GM15510 (cell line): ENCODE results near the gene DPY19L1.

Experiments
- POLR2A ChIP-seq: IDR thresholded peaks from 3 replicates; pipeline ENCODE4 v1.6.1; 2011; ENCODE audit warnings: borderline replicate concordance; ENCODE audit not compliant: insufficient read length; ENCODE audit errors: extremely low read depth

DPY19L1 gene

DNA sequence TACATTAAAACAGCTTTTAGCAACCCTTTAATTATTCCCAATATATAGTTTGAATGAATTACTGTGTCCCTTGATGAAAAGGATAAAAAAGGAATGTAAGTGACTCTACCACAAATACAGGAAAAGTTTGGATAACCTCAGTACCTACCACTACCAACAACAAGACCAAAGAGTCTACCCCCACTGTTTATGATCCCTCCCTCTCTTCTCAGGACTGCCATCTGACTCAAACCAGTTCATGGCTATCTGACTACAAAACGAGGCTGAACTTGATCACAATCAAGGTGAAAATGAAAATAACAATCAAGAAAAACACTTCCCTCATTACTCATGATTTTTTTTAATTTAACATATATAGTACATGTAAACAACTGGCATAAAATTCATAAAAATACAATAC, 108.7 kb downstream of the DPY19L1 start:
- no peak for TF ChIP-seq POLR2A

- TF ChIP-seq POLR2A: no peak
Observed at GRCh38 chr7:34928052-34928451, 109.2 kb downstream of the DPY19L1 start.

DNA sequence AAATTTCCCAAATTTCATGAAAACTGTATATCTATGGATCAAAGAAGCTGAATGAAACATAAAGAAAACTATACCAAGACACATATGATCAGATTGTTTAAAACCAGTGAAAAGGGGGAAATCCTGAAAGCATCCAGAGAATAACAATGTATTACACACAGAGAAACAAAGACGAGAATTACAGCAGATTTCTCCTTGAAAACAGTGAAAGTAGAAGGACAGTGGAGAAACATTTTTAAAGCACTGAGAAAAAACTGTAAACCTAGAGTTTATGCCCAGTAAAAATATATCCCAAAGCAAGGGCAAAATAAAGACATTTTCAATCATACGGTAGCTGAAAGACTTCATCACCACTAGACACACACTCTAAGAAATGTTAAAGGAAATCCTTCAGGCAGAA, 121.0 kb downstream of the DPY19L1 start:
- TF ChIP-seq POLR2A: no peak

- TF ChIP-seq POLR2A: no peak
Observed at GRCh38 chr7:34912236-34912635, 125.0 kb downstream of the DPY19L1 start.

DNA sequence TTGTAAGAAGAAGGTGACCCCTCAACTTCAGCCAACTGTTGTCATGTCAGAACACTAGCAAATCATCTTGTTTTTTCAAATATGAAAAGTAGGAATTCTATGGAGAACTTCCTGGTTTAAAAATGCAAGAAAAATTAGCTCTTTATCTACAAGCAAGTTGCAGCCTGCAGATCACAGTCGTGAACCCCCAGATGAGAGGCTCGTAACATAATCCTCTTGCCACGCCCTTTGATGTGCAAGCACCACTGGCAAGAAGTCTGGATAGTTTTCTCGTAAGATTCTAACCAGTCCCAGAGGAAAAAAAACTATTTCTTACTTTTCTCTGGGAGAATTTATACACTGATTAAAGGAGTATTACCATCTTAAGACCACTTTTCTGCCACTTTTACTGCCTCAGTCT, 132.3 kb downstream of the DPY19L1 start:
- no peak for TF ChIP-seq POLR2A

GRCh38 chr7:34902182-34902581, 135.1 kb downstream of the DPY19L1 start:
- no peak for TF ChIP-seq POLR2A

DNA sequence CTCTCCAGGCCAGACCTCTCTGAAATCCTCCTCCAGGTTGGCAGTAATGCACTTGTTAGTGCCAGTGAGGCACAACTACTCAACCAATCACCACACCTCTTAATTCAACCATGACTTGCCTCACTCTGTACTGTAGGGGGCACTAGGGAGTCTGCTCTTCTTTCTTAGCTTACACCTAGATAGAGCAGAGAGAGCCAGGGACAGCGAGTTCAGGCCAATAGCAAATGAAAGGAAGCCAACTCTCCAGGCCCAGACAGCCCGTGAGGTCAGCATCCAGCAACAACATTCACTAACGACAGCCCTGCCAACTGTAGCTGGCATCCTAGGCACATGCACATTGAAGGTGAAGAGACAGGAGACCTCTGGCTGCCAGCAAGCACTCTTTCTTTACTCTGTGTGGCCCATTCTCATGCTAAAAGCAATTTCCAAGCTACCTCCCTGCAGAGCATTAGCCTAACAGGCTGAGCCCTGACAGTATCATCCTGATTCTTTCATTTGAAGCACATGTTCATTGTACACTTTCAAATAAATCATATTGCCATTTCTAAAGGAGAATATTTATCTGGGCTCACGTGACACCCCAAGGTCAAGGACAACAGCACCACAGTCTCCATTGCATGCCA, 136.3 kb downstream of the DPY19L1 start:
- no peak for TF ChIP-seq POLR2A

GRCh38 chr7:34895202-34895601, 142.1 kb downstream of the DPY19L1 start:
- TF ChIP-seq POLR2A: no peak

GRCh38 chr7:34889951-34890350, 147.3 kb downstream of the DPY19L1 start:
- TF ChIP-seq POLR2A: no peak

- no peak for TF ChIP-seq POLR2A
Observed at GRCh38 chr7:34886856-34887255, 150.4 kb downstream of the DPY19L1 start.

DNA sequence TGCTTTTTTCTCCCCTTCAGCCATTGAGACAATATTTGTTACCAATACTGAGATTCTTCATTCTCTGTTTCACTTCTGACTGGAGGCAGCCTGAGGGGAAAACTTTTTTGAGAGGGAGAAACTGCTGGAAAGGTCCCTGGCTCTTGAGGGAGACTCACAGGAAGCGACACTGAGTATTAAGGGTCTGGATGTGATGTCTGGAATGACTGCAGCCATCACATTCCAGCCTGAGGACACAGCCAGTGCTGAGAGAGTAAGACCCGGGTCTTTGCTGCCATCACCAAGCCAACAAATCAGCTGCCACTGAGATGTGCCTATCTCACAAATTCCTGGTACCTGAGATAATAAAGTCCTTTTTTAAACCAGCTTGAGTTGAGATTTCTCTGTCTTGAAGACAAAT, 157.4 kb downstream of the DPY19L1 start:
- TF ChIP-seq POLR2A: no peak
